Bone marrow (tissue), 2 donors: Measurements from ENCODE around the gene HOXC12.
A peak's percentile ranks its signal among the peaks of the same experiment; 100 is the strongest.

Experiments used
- DNase-seq, 2 donors: peaks; one replicate each; lab custom pipeline; 2025; lab: John Stamatoyannopoulos, UW

The HOXC12 gene

GRCh38 chr12:53984901-53985691 lies 30.4 kb downstream of the HOXC12 start, which contains the start of gene HOXC10:
TSS of gene HOXC10 (plus strand) at chr12:53985146. CDS start at chr12:53985260, 114 bp downstream.
- peak; percentile 22 to 43 for DNase-seq

- no peak for DNase-seq
Observed at GRCh38 chr12:53985692-53985993, 30.9 kb downstream of the HOXC12 start.

GRCh38 chr12:53985994-53986685 lies 31.4 kb downstream of the HOXC12 start:
- no peak for DNase-seq

GRCh38 chr12:53986686-53987483 lies 32.2 kb downstream of the HOXC12 start:
- no peak for DNase-seq

GRCh38 chr12:53987787-53988230 lies 33.1 kb downstream of the HOXC12 start:
- no peak for DNase-seq

GRCh38 chr12:53988541-53989226 lies 34.0 kb downstream of the HOXC12 start:
- no peak for DNase-seq

- no peak for DNase-seq
Observed at GRCh38 chr12:53989227-53990113, 34.8 kb downstream of the HOXC12 start.

GRCh38 chr12:53990311-53991076 lies 35.8 kb downstream of the HOXC12 start:
- DNase-seq: no peak

- no peak for DNase-seq
Observed at GRCh38 chr12:53991077-53991460, 36.4 kb downstream of the HOXC12 start.

GRCh38 chr12:53992377-53992889 lies 37.7 kb downstream of the HOXC12 start:
- no peak for DNase-seq

- DNase-seq: no peak
Observed at GRCh38 chr12:53993162-53994008, 38.7 kb downstream of the HOXC12 start.

- no peak for DNase-seq
Observed at GRCh38 chr12:53994009-53994263, 39.2 kb downstream of the HOXC12 start.

GRCh38 chr12:53994264-53995001 lies 39.7 kb downstream of the HOXC12 start:
- no peak for DNase-seq

GRCh38 chr12:53995002-53995377 lies 40.3 kb downstream of the HOXC12 start:
- no peak for DNase-seq

GRCh38 chr12:53995378-53996239 lies 40.9 kb downstream of the HOXC12 start:
- peak in 1 of 2 donors; percentile 31 for DNase-seq

- DNase-seq: no peak
Observed at GRCh38 chr12:53996240-53997203, 41.8 kb downstream of the HOXC12 start.
